Esophagus squamous epithelium (tissue), 5 donors: ENCODE data around the gene PNKD. TPM values are rescaled to one million over a fixed set of nuclear protein-coding genes. Genes with fewer than 3 reads are reported as not detected.

ENCODE experiments used
- DNase-seq: peaks from one replicate; lab custom pipeline; 2025; lab: John Stamatoyannopoulos, UW
- H3K27ac ChIP-seq, 4 donors: fragments of 200-600 bp; sonication (generic); one replicate each; pipeline ENCODE4 v1.5.1; 2016 to 2019; ENCODE audit warnings: mild to moderate bottlenecking in 1 of 4
- H3K27me3 ChIP-seq, 4 donors: fragments of 200-600 bp; sonication (generic); 1 replicate in 3 of 4; 2 replicates in 1 of 4; pipeline versions ENCODE4 v1.5.1 to v1.6.0; 2017 to 2021; ENCODE audit warnings: antibody characterized with exemption in 1 of 4
- H3K36me3 ChIP-seq, 3 donors: fragments of 200-600 bp; sonication (generic); one replicate each; pipeline ENCODE4 v1.5.1; 2016 to 2019
- H3K4me1 ChIP-seq, 3 donors: fragments of 200-600 bp; sonication (generic); one replicate each; pipeline ENCODE4 v1.5.1; 2017 to 2019
- H3K4me3 ChIP-seq, 4 donors: fragments of 200-600 bp; sonication (generic); 1 replicate in 3 of 4; 2 replicates in 1 of 4; pipeline ENCODE4 v1.5.1; 2016 to 2019; ENCODE audit warnings: mild to moderate bottlenecking in 2 of 4, moderate library complexity in 1 of 4
- H3K9me3 ChIP-seq, 3 donors: fragments of 200-600 bp; sonication (generic); one replicate each; pipeline ENCODE4 v1.5.1; 2016 to 2019
- POLR2A ChIP-seq, 4 donors: fragments of 450-650 bp; IDR thresholded peaks; one replicate each; pipeline ENCODE4 v1.6.1; 2017; ENCODE audit warnings: antibody characterized with exemption in 4 of 4, mild to moderate bottlenecking in 4 of 4, moderate library complexity in 3 of 4
- WGBS, 2 donors: methylation state at CpG; one replicate each; pipeline ENCODE4 v1.1.5; 2018; 5-methylcytosine and 5-hydroxymethylcytosine counted together
- intact Hi-C: fragments of 100-400 bp; cut with DNase I; formaldehyde crosslinking; loops from one replicate; pipeline ENCODE4 v1.15.0; 2022
- total RNA-seq, 4 donors: library from RNA; depleted of rRNA; stranded (reverse); fragments of >200 nt; gene quantifications; one replicate each; pipeline ENCODE4 v1.1.0, GENCODE V29; 2016
- TF ChIP-seq, protein P1 (sequence below), 6 experiments: fragments of 450-650 bp in 4 of 6; fragments of 200-600 bp in 2 of 6; sonication (generic) in 2 of 6; IDR thresholded peaks; one replicate each; pipeline ENCODE4 v1.5.1; 2016 to 2019; ENCODE audit warnings: antibody characterized with exemption in 6 of 6, mild to moderate bottlenecking in 4 of 6, moderate library complexity in 4 of 6
- donor health status: DM: yes; HTN: yes; CAD: no.

Gene PNKD
- total RNA-seq, 4 donors from 2014 or later: 19.7 to 34.3 (median 28.0) TPM

DNA sequence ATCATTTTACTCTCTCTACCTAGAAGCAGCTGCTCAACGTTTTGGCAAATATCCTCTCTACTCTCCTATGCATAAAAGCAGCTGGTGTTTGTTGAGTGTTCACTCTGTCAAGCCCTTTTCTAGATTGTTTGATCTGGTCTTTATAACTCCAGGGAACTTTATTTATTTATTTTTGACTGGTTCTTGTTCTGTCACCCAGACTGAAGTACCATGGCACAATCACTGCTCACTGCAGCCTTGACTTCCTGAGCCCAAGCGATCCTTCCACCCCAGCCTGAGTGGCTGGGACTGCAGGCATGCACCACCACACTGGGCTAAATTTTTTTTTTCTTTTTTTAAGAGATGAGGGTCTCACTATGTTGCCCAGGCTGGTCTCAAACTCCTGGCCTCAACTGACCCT, 99.0 kb downstream of the PNKD start:
- no peak overlapping the region for H3K4me3 ChIP-seq
- peaks cover 0 to 10% (median 0%) of the 10 kb centered on the region in 3 donors for H3K9me3 ChIP-seq
- DNase-seq: no peak
- H3K36me3 ChIP-seq: no peaks in the 10 kb centered on the region
- intact Hi-C loops: no loop called here
- no peaks in the 10 kb centered on the region for H3K27me3 ChIP-seq
- 54 to 55% methylated on average over 2 of the region's 2 CpGs for WGBS, 2 donors
- TF ChIP-seq POLR2A (IDR thresholded peaks at IDR 0.05): no peak
- TF ChIP-seq, protein P1, sequence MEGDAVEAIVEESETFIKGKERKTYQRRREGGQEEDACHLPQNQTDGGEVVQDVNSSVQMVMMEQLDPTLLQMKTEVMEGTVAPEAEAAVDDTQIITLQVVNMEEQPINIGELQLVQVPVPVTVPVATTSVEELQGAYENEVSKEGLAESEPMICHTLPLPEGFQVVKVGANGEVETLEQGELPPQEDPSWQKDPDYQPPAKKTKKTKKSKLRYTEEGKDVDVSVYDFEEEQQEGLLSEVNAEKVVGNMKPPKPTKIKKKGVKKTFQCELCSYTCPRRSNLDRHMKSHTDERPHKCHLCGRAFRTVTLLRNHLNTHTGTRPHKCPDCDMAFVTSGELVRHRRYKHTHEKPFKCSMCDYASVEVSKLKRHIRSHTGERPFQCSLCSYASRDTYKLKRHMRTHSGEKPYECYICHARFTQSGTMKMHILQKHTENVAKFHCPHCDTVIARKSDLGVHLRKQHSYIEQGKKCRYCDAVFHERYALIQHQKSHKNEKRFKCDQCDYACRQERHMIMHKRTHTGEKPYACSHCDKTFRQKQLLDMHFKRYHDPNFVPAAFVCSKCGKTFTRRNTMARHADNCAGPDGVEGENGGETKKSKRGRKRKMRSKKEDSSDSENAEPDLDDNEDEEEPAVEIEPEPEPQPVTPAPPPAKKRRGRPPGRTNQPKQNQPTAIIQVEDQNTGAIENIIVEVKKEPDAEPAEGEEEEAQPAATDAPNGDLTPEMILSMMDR (IDR thresholded peaks at IDR 0.05): no peak
- peak overlapping the region in 3 of 4 donors; percentile 91 to 93 (median 92) for H3K27ac ChIP-seq
- peaks cover 0 to 18% (median 6%) of the 10 kb centered on the region in 3 donors for H3K4me1 ChIP-seq

GRCh38 chr2:218370410-218371063, 100.2 kb downstream of the PNKD start:
- TF ChIP-seq POLR2A (IDR thresholded peaks at IDR 0.05): peak in 1 of 4 donors; percentile 40
- TF ChIP-seq, protein P1 (IDR thresholded peaks at IDR 0.05): no peak
- intact Hi-C loops: no loop called here
- Histone ChIP-seq H3K27me3 (no peaks in the 10 kb centered on the region), H3K4me3 (no peak overlapping the region), H3K36me3 (no peaks in the 10 kb centered on the region), H3K4me1 (peaks cover 0 to 27% (median 6%) of the 10 kb centered on the region in 3 donors), H3K27ac (peak overlapping the region; percentile 40 to 93 (median 64)), H3K9me3 (peaks cover 0 to 10% (median 0%) of the 10 kb centered on the region in 3 donors)
- DNase-seq: no peak
- 58 to 78% methylated on average over 6 to 10 of the region's 11 CpGs for WGBS, 2 donors

DNA sequence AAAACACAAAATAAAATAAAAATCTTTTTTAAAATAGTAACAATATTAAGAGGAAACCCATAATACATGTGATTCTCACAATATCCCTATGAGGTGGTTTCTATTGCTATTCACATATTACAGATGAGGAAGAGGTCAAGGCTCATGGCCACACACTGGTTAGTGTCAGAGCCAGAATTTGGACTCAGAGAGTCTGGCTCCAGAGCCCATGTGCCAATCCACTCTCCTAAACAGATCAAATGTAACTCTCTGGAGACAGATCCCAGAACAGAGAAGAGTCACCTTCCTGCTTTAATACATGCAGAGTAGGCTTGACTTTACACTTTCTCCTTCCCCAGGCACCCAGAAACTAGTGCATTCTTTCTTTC, 101.6 kb downstream of the PNKD start:
- Histone ChIP-seq H3K4me3 (no peak overlapping the region), H3K27me3 (no peaks in the 10 kb centered on the region)
- DNase-seq: no peak

DNA sequence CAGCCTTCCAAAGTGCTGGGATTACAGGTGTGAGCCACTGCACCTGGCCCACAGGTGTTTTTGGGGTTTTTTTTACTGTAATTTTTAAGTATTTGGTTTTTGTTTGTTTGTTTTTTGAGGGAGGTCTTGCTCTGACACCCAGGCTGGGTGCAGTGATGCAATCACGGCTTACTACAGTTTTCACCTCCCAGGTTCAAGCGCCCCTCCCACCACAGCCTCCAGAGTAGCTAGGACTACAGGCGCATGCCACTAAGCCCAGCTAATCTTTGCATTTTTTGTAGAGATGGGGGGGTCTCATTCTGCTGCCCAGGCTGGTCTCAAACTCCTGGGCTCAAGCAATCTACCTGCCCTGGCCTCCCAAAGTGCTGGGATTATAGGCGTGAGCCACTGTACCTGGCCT, 104.5 kb downstream of the PNKD start:
- Histone ChIP-seq H3K9me3 (no peaks in the 10 kb centered on the region), H3K36me3 (no peaks in the 10 kb centered on the region), H3K27ac (no peak overlapping the region), H3K27me3 (no peaks in the 10 kb centered on the region), H3K4me1 (peaks cover 0 to 9% (median 0%) of the 10 kb centered on the region in 3 donors), H3K4me3 (no peak overlapping the region)
- intact Hi-C loops: no loop called here
- TF ChIP-seq, protein P1 (IDR thresholded peaks at IDR 0.05): no peak
- no peak for TF ChIP-seq POLR2A (IDR thresholded peaks at IDR 0.05)
- DNase-seq: no peak
- WGBS, 2 donors: 34 to 89% methylated on average over 3 to 4 of the region's 4 CpGs

More for the DNA sequence above, 101.6 kb downstream of the PNKD start:
- Histone ChIP-seq H3K9me3 (peaks cover 0 to 4% (median 0%) of the 10 kb centered on the region in 3 donors), H3K36me3 (no peaks in the 10 kb centered on the region), H3K27ac (no peak overlapping the region), H3K4me1 (peaks cover 0 to 27% (median 6%) of the 10 kb centered on the region in 3 donors)
- intact Hi-C loops: no loop called here
- TF ChIP-seq, protein P1 (IDR thresholded peaks at IDR 0.05): no peak
- no peak for TF ChIP-seq POLR2A (IDR thresholded peaks at IDR 0.05)

DNA sequence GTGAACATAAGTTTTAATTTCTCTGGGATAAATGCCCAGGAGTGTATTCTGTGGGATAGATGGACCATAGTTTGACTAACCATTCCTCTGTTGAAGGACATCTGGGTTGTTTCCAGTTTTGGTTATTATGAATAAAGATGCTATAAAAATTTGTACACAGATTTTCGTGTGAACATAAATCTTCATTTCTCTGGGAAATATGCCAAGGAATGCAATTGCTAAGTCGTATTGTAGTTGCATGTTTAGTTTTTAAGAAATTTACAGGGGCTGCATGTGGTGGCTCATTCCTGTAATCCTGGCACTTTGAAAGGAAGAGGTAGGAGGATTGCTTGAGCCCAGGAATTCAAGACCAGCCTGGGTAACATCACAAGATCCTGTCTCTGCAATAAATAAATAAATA, 104.9 kb downstream of the PNKD start:
- intact Hi-C loops: no loop called here
- WGBS, 2 donors: 13 to 17% methylated on average over 2 of the region's 2 CpGs
- no peaks in the 10 kb centered on the region for H3K36me3 ChIP-seq
- no peak for DNase-seq
- no peaks in the 10 kb centered on the region for H3K27me3 ChIP-seq
- H3K4me3 ChIP-seq: no peak overlapping the region
- H3K4me1 ChIP-seq: peaks cover 0 to 9% (median 0%) of the 10 kb centered on the region in 3 donors
- TF ChIP-seq, protein P1 (IDR thresholded peaks at IDR 0.05): no peak
- TF ChIP-seq POLR2A (IDR thresholded peaks at IDR 0.05): no peak
- H3K27ac ChIP-seq: no peak overlapping the region
- H3K9me3 ChIP-seq: no peaks in the 10 kb centered on the region
